Measurements from ENCODE around the gene MAN2B2. TPM values are rescaled to one million over a fixed set of nuclear protein-coding genes. Genes with fewer than 3 reads are reported as not detected.

MAN2B2 gene
- total and polyA plus RNA-seq, 2 of the 4 experiments (the other 2 are of a cell fraction): 13.4 to 34.1 TPM

DNA sequence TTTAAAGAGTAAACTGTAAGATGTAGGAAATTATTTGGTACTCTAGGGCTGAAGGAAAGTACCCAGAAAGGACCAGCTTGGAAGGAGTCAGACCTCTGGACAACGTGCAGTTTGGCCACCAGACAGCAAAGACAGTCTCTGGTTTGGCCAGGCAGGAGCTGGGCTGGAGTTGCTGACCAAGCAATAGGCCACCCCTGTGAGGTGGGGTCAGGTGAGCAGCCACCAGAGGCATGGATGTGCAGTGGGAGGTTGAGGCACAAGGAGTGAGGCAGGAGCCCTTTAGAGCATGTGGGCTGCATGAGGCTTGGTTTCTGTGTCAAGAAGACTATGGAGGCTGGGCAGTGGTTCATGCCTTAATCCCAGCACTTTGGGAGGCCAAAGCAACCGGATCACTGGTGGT lies 47.8 kb downstream of the MAN2B2 start:
- no peak overlapping the region for H3K18ac ChIP-seq (ENCODE audit: low read depth, low read length)
- 100% methylated on average over 1 of the region's 2 CpGs; no CpG with 5 or more reads in 1 of the 2 experiments for WGBS, 2 experiments (ENCODE audit: extremely low coverage in 2 of 2, insufficient read length in 1 of 2)
- no peak overlapping the region for H3K4me2 ChIP-seq (ENCODE audit: low read depth, low read length)
- H4K8ac ChIP-seq (ENCODE audit: low read depth in 2 of 2, low read length in 2 of 2): no peak overlapping the region
- no peak overlapping the region for H3K4ac ChIP-seq (ENCODE audit: low read depth, low read length)
- H3K9ac ChIP-seq (ENCODE audit: low read depth, low read length): no peak overlapping the region
- no peak overlapping the region for H2AK5ac ChIP-seq (ENCODE audit: low read depth, low read length)
- H3K9me1 ChIP-seq (ENCODE audit: insufficient read depth, low read length): no peaks in the 10 kb centered on the region; the same call in 1 of the 2 replicates
- H3K4me1 ChIP-seq (ENCODE audit: control insufficient read depth, insufficient read depth, low read length): no peaks in the 10 kb centered on the region
- H3K14ac ChIP-seq (replicated peaks; ENCODE audit: low read depth, low read length): no peak overlapping the region
- in situ Hi-C loops (cut with MboI; ENCODE audit: low sequenced_read_pairs): no loop called here
- H2AK9ac ChIP-seq (replicated peaks; ENCODE audit: low read depth, low read length, poor library complexity): no peak overlapping the region
- no peaks in the 10 kb centered on the region for H3K27me3 ChIP-seq (ENCODE audit: control insufficient read depth, insufficient read depth, low read length)
- no peak overlapping the region for H2BK20ac ChIP-seq (ENCODE audit: low read depth, low read length)
- H3K23ac ChIP-seq (ENCODE audit: low read depth, low read length): no peak overlapping the region
- ATAC-seq (ENCODE audit: low read depth): no peak
- no peak for DNase-seq
- intact Hi-C loops (cut with micrococcal nuclease): no loop called here
- H2BK120ac ChIP-seq (ENCODE audit: low read depth, low read length): no peak overlapping the region
- CTCF ChIA-PET: no interaction called here
- no peak overlapping the region for H3K56ac ChIP-seq (ENCODE audit: extremely low read depth, insufficient read depth, low read length)
- H4K91ac ChIP-seq (ENCODE audit: insufficient read depth, low read depth, low read length): no peak overlapping the region
- H3K36me3 ChIP-seq (ENCODE audit: control insufficient read depth, insufficient read depth, low read length): peaks cover 17% of the 10 kb centered on the region; the same call in 1 of the 2 replicates
- H2BK15ac ChIP-seq (ENCODE audit: low read depth, low read length): no peak overlapping the region
- dilution Hi-C loops (cut with HindIII; ENCODE audit: low sequenced_read_pairs, unreplicated experiment): no loop called here
- H2BK5ac ChIP-seq (ENCODE audit: low read depth, low read length, poor library complexity, severe bottlenecking): no peak overlapping the region
- H4K20me1 ChIP-seq (ENCODE audit: insufficient read depth, low read length): no peaks in the 10 kb centered on the region
- H4K5ac ChIP-seq (ENCODE audit: low read depth, low read length): no peak overlapping the region
- no peaks in the 10 kb centered on the region for H3K9me3 ChIP-seq (ENCODE audit: control insufficient read depth, insufficient read depth, low read length)
- TF ChIP-seq CEBPB (IDR thresholded peaks at IDR 0.05; ENCODE audit: low read depth, low read length) (no peak), RAD21 (IDR thresholded peaks at IDR 0.05; ENCODE audit: low read length) (no peak), FOS (IDR thresholded peaks at IDR 0.05; ENCODE audit: low read depth, low read length) (no peak), MAFK (IDR thresholded peaks at IDR 0.05; ENCODE audit: low read depth, low read length) (no peak), MAZ (IDR thresholded peaks at IDR 0.05; ENCODE audit: borderline replicate concordance, low read depth, low read length) (no peak), SMC3 (IDR thresholded peaks at IDR 0.05; ENCODE audit: low read depth, low read length) (no peak), NFE2L2 (IDR thresholded peaks at IDR 0.05; ENCODE audit: low read depth, low read length) (no peak), CHD1 (IDR thresholded peaks at IDR 0.05; ENCODE audit: low read depth, low read length) (no peak), RFX5 (IDR thresholded peaks at IDR 0.05; ENCODE audit: low read depth, low read length) (no peak), MXI1 (IDR thresholded peaks at IDR 0.05; ENCODE audit: borderline replicate concordance, low read depth, low read length) (no peak)
- no peaks in the 10 kb centered on the region for H3K79me1 ChIP-seq (ENCODE audit: low read depth in 1 of 2, low read length in 2 of 2)
- BruUV-seq (replicated peaks): no TSS peak
- POLR2A ChIA-PET (ENCODE audit: unreplicated experiment): no interaction called here
- H3K4me3 ChIP-seq (ENCODE audit: insufficient read depth, low read depth, low read length): no peak overlapping the region
- no peak overlapping the region for H3K27ac ChIP-seq (ENCODE audit: insufficient read depth, low read length)
- no peak overlapping the region for H2AFZ ChIP-seq (replicated peaks; ENCODE audit: low read length, poor library complexity)

Data from IMR-90 (cell line).